HFF-Myc (cell line): Measurements from ENCODE around the gene SIRPB2.
"Not testable (repeated sequence)": the region's sequence is repeated elsewhere in the genome, so short reads cannot be mapped to it uniquely, and the experiment has no call there.

Experiments
- DNase-seq: peaks from one replicate; pipeline ENCODE4 v3.0.0-alpha.2; 2011; ENCODE audit warnings: low read depth; ENCODE audit errors: extremely low read depth
- H3K4me3 ChIP-seq: replicated peaks from 2 replicates; pipeline ENCODE4 v1.5.1; 2011; ENCODE audit warnings: low read depth, mild to moderate bottlenecking, control low read depth, low read length
- TF ChIP-seq, protein P1 (sequence below): IDR thresholded peaks from 2 replicates; pipeline ENCODE4 v1.5.1; 2012; ENCODE audit warnings: mild to moderate bottlenecking, low read depth, low read length, control low read depth; ENCODE audit errors: missing control alignments

SIRPB2 gene

DNA sequence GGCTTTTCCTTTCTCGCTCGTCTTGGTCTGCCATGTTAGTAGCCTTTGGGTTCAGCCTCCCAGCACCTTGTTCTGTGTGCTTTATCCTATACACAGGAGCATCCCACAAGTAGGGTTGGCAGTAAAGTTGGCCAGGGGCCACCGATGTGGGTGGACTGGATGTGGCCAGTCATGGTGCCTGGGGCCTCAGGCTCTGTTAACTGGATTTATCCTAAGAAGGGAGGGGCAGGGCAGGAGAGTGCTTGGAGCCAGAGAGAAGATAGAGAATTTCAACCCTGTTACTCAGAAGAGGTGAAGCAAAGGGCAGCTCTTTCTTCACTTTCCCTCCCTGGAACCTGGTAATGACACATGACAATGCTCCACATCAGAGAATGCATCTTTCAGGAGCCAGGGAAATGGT, 14.1 kb upstream of the SIRPB2 start:
- no peak for DNase-seq

DNA sequence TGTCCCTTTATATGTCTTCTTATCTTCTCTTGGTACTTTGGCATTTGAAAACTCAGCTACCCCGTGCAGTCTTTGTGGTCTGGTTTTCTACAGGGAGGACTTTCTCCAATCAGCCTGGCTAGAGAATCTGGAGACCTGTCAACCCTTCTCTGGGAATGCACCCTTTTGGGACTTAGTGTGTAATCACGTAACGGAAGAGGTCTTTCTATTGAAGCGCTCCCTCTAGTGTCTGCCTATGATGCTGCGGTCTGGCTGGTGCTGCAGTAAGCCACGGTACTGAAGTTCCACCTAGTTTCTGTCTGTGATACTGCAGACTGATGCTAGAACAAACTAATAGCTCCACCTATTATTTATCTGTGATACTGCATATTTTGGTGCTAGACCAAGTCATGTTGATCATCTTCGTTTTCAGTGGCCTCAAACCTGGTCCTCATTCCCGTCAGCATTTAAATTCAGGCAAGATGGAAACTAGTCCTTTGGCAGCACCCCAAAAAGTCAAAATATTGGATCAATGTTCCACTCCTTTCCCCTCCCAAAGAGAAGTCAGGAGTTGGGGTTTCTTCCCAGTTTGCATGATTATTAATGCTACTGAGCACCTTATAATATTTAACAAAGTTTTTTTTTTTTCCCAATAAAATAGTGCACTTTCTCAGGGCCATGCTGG, 12.5 kb upstream of the SIRPB2 start:
- TF ChIP-seq, protein P1, sequence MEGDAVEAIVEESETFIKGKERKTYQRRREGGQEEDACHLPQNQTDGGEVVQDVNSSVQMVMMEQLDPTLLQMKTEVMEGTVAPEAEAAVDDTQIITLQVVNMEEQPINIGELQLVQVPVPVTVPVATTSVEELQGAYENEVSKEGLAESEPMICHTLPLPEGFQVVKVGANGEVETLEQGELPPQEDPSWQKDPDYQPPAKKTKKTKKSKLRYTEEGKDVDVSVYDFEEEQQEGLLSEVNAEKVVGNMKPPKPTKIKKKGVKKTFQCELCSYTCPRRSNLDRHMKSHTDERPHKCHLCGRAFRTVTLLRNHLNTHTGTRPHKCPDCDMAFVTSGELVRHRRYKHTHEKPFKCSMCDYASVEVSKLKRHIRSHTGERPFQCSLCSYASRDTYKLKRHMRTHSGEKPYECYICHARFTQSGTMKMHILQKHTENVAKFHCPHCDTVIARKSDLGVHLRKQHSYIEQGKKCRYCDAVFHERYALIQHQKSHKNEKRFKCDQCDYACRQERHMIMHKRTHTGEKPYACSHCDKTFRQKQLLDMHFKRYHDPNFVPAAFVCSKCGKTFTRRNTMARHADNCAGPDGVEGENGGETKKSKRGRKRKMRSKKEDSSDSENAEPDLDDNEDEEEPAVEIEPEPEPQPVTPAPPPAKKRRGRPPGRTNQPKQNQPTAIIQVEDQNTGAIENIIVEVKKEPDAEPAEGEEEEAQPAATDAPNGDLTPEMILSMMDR, result peak; percentile 100

More for the DNA sequence above, 14.1 kb upstream of the SIRPB2 start:
- TF ChIP-seq, protein P1, result no peak
- H3K4me3 ChIP-seq, result no peak overlapping the region

DNA sequence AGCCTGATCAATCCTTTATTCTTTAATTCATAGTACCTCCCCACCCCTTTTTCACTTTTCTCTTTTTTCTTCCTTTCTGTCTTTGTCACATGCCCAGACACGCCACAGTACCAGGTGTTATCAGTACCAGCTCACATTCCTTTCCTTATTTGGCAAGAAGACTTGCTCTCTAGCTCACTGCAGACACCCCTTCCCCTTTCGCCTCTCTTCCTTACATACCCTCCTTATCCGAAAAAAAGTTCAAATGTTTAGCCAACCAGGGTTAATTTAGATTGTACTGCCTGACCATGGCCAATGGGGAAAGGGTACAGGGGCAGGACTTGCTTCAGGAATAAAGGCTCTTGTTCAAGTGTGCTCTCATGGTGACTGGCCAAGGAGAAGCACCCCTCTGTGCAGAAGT, 9.3 kb upstream of the SIRPB2 start:
- TF ChIP-seq, protein P1, result no peak
- H3K4me3 ChIP-seq, result no peak overlapping the region
- DNase-seq, result no peak

More for the DNA sequence above, 12.5 kb upstream of the SIRPB2 start:
- H3K4me3 ChIP-seq, result no peak overlapping the region
- peak; percentile 81 for DNase-seq

DNA sequence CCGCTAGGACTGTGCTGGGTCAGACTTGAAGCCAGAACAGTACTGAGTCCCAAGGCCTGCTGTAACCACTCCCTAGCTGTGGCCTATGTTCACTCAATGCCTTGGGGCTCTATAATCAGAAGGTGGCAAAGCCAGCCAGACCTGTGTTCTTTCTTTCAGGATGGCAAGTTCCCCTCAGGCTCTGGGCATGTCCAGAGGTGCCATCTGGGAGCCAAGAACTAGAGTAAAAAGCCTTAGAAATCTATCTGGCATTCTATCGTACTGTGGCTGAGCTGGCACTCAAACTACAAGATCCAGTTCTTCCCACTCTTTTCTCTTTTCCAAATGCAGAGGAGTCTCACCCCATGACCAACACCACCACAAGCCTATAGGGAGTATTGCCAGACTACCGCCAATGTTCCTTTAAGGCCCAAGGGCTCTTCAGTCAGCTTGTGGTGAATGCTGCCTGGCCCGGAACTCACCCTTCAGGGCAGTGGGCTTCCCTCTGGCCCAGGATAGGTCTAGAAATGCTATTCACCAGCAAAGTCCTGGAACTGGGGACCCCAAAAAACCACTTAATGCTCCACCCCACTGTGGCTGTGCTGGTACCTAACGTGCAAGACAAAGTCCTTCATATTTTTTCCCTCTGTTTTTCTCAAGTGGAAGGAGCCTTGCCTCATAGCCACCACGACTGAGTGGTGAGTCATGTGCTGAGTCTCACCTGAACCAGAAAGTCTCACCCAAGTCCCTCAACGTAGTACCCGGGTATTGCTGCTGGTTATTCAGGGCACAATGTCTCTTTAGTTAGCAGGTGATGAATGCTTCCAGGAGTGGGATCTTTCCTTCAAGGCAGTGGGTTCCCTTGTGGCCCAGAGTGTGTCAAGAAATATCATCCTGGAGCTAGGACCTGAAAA, 8.6 kb upstream of the SIRPB2 start:
- TF ChIP-seq, protein P1, result no peak
- DNase-seq, result no peak
- H3K4me3 ChIP-seq, result no peak overlapping the region

DNA sequence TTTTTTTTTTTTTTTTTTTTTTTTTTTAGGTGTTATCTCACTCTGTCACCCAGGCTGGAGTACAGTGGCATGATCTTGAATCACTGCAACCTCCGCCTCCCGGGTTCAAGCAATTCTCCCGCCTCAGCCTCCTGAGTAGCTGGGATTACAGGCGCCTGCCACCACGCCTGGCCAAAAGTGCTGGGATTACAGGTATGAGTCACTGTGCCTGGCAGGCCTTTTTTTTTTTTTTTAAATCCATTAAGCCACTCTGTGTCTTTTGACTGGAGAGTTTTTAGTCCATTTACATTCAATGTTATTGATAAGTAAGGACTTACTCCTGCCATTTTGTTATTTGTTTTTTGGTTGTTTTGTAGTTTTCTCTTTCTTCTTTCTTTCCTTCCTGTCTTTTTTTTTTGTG, 6.2 kb upstream of the SIRPB2 start:
- not testable (repeated sequence) for DNase-seq, H3K4me3 ChIP-seq

DNA sequence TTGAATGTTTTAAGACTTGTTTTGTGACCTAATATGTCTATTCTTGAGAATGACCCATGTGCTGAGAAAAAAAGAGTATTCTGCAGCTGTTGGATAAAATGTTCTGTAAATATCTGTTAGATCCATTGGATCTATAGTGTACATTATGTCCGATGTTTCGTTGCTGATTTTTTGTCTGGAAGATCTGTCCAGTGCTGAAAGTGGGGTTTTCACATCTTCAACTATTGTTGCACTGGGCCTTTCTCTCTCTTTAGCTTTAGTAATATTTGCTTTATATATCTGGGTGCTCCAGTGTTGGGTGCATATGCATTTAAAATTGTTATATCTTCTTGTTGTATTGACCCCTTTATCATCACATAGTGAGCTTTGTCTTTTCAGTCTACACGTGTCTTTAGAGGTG, 5.7 kb upstream of the SIRPB2 start:
- no peak for DNase-seq
- no peak overlapping the region for H3K4me3 ChIP-seq
- TF ChIP-seq, protein P1, result no peak

DNA sequence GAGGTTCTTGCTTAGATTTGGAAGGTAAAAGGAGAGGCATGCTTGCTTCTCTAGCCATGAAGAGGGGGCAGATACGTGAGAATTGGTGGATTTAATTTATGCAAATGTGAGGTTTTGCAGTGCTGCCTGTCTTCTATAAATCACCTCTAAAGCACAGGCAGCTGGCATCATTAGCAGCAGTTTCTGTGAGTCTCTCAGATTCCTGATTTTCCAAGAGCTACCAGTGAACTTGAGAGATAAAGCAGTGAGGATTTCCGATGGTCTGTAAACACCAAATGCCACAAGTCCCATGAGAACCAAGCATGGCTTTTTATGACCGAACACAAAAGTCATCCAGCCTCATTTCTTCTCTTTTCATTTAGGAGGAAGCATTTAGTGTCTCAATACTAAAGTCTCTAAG, 3.2 kb upstream of the SIRPB2 start:
- H3K4me3 ChIP-seq, result no peak overlapping the region
- TF ChIP-seq, protein P1, result no peak
- no peak for DNase-seq
